Urothelium cell line (cell line): Measurements from ENCODE around the gene SPATA18.

Experiments
- DNase-seq: peaks from one replicate; pipeline ENCODE4 v3.0.0; 2011; ENCODE audit warnings: low spot score, mixed read lengths
- FAIRE-seq: peaks from 2 replicates; lab custom pipeline; 2011; peaks lifted over from hg19 to GRCh38; lab: Jason Lieb, UNC

Gene SPATA18, protein sequence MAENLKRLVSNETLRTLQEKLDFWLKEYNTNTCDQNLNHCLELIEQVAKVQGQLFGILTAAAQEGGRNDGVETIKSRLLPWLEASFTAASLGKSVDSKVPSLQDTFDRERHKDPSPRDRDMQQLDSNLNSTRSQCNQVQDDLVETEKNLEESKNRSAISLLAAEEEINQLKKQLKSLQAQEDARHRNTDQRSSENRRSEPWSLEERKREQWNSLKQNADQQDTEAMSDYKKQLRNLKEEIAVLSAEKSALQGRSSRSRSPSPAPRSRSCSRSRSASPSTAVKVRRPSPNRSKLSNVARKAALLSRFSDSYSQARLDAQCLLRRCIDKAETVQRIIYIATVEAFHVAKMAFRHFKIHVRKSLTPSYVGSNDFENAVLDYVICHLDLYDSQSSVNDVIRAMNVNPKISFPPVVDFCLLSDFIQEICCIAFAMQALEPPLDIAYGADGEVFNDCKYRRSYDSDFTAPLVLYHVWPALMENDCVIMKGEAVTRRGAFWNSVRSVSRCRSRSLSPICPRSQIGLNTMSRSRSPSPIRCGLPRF

GRCh38 chr4:52051213-52051614, at the start of gene SPATA18:
TSS of gene SPATA18 (plus strand) at chr4:52051304. CDS start at chr4:52051705, 401 bp downstream.
- FAIRE-seq, result no peak

GRCh38 chr4:52001616-52002015, 49.5 kb upstream of the SPATA18 start:
- no peak for DNase-seq
- no peak for FAIRE-seq

More at GRCh38 chr4:52051213-52051614, at the start of gene SPATA18:
- DNase-seq, result no peak

- FAIRE-seq (no peak), DNase-seq (no peak)
Measured at GRCh38 chr4:52004414-52004813, 46.7 kb upstream of the SPATA18 start.

- DNase-seq, result no peak
- FAIRE-seq, result no peak
Measured at GRCh38 chr4:52005604-52006273, 45.4 kb upstream of the SPATA18 start.

DNA sequence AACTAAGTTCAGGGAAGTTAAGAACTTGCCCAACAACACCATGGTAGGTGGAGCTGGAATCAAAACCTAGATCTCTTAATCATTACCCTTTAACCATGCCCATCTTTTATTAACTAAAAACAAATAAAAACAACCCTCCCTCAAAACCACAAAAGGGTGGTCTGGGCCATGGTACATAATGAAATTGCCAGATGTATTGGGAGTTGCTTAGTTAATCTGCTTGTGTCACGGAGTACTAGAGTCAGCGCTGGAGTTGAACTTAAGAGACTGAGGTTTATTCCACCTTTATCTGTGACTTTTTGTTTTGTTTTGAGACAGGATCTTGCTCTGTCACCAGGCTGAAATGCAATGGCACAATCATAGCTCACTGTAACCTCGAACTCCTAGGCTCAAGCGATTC, 44.2 kb upstream of the SPATA18 start:
- DNase-seq (no peak), FAIRE-seq (no peak)

- DNase-seq (no peak), FAIRE-seq (no peak)
Measured at GRCh38 chr4:52010986-52011385, 40.1 kb upstream of the SPATA18 start.

DNA sequence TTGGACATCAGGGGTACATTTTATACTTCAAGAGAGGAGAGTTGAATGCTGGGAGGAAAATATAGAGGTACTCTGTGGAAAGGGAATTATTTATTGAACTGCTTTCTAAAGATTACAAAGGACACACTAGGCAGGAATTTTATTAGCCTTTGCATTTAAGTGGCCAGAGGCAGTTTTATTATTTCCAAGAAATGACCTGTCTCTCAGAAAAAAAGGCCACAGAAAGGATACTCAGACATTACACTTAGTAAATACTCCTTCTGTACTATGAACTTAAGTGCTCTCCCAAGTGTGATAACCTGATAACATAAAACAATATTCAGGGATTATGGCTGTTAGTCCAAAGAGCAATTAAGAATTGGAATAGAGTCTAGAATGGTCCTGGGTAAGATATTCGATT, 38.5 kb upstream of the SPATA18 start:
- no peak for DNase-seq
- FAIRE-seq, result no peak

DNA sequence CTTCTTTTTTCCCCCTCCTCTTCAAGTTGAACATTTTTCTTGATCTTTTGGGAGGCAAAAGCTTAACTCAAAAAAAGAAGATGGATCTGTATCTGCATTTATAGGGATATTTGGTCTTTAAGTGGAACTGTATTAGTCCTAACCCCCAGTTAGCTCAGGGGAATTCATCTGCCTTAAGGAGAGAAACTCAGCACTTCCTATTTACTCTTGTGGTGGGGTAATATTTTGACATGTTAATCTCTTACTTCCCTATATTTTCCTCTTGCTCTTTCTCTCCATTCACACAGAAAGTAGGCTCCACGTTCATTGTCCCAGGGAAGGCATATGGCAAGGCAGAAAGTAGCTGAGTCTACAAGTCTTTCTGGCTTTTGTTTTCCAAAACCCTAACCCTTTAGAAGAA, 36.2 kb upstream of the SPATA18 start:
- FAIRE-seq (no peak), DNase-seq (no peak)

DNA sequence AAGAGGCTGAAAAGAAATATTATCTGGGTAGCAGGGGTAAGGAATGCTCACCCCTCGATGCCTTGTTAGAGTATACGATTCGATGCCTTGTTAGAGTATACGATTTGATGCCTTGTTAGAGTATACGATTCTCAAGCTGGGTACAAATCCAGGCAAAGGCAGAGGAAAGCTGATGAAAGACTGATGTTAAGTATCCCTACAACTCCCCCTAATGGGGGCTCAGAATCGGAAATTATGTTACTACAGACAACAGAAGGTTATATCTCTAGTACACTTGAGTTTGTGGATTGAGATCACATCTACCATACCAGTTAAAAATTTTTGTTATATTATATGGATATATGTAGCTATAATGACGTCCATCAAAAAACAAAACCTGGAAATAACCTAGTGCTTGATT, 35.7 kb upstream of the SPATA18 start:
- no peak for DNase-seq
- no peak for FAIRE-seq

GRCh38 chr4:52016981-52017380, 34.1 kb upstream of the SPATA18 start:
- DNase-seq (no peak), FAIRE-seq (no peak)

DNA sequence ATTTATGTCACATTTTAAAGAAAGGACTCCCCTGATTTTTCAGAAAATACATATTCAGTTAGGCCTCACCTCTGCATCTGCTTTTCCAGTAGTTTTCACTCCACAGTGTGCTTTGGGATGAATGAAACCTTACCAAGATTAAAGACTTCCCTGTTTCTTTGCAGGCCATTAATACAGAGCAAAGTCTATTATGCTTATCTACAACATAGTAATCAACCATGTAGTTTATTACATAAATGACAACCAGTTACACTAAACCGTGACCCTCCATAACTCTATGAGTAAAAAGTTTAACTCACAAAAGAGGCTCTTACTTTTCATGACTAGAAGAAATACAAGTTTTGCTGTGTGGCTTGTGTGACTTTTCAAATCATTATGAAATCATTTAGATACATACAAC, 33.3 kb upstream of the SPATA18 start:
- DNase-seq (no peak), FAIRE-seq (no peak)

GRCh38 chr4:52019936-52020657, 31.0 kb upstream of the SPATA18 start, which contains the start of gene LRRC66:
TSS of gene LRRC66 (minus strand) at chr4:52020363. CDS start at chr4:52017613, 2,750 bp downstream.
- DNase-seq, result no peak

DNA sequence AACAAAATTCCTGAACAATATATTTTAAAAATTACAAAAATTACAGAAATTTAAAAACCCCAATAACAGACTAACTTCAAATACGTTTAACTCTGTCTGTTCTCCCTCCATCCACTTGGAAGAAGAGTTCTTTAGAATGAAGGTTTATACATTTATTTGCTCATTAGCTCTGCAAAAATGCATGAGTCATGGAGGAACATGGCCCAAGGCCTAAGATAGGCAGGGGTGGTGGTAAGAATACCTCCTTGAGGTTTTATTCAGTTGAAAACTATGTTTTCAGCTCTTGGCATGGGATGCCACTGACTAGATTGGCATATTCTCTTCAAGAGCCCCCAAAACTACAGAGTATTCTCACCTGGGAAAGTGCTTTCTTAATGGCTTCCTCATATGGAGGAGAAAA, 22.1 kb upstream of the SPATA18 start:
- DNase-seq (no peak), FAIRE-seq (no peak)

More at GRCh38 chr4:52019936-52020657, 31.0 kb upstream of the SPATA18 start, which contains the start of gene LRRC66:
- no peak for FAIRE-seq

GRCh38 chr4:52032005-52032404, 19.1 kb upstream of the SPATA18 start:
- no peak for FAIRE-seq
- no peak for DNase-seq

- FAIRE-seq (peak; percentile 59), DNase-seq (no peak)
Measured at GRCh38 chr4:52035190-52035589, 15.9 kb upstream of the SPATA18 start.

DNA sequence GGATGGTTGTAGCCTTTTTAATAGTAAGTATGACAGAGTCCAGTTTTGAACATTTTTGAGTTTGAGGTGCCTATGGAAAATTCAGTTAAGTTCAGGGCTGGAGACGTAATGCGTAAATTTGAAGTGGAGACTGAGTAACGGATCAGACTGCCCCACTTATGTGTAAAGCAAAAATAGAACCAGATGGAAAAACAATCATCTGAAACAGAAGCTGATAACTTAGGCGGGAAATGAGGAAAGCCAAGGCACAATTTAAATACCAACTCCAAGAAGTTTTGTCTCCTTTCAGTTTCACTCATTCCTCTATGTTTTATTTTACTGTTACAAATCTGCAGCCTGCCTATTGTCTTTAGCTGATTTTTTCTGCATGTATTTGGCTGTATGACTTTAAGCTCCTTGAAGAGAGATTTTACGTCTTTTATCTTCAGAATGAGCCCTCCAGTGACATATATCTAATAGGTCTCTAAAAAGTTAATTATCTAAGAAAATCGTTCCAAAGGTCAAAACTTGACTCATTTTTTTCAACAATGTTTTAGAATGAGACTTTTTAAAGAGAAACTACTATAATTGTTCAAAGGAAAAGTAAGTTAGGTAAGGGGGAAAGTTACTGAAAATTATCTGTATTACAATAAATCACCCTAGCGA, 14.1 kb upstream of the SPATA18 start:
- DNase-seq (no peak), FAIRE-seq (no peak)

- DNase-seq (peak; percentile 71), FAIRE-seq (no peak)
Measured at GRCh38 chr4:52037689-52038102, 13.4 kb upstream of the SPATA18 start.

DNA sequence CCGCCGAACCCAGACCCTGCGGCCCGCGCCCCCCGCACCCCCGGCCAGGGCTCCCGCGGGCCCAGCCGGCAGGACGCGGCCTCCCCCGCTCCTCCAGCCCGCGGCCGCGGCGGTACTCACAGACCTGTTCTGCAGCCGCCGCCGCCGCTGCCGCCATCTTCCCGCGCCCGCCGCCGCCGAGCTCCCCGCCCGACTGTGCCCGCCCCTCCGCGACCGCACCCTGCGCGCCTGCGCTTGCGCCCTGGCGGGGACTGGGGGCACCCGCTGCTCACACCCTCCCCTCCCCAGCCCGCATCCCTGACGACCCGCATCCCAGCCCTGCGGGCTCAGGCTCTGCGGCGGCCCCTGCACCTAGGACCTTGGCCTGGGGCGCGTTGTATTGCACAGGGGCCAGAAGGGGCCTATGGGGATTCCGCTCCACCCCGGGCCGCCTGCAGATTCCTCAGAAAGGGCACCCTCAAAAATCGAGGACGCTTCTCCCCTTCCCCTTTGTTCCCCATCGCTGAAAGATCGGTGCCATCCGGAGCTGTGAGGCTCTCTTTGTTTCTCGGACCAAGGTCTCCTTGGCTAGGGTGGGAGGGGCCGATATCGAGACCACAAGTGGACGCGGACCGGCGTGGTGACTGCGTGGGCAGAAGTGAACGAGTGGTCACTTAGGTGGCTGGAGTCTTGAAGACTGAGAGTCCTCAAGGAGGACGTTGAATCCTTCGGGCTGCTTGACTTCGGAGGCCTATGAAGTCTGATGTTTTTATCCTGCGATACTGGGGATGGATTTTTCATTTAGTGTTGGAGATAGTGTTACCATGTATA, 12.8 kb upstream of the SPATA18 start, which contains the start of gene SGCB:
Gene SGCB (minus strand): TSS at position 197 of the 810 bp plus-strand sequence. CDS start 40 bp downstream, at position 157.
- DNase-seq, result peak; percentile 90
- peak; percentile 83 for FAIRE-seq

DNA sequence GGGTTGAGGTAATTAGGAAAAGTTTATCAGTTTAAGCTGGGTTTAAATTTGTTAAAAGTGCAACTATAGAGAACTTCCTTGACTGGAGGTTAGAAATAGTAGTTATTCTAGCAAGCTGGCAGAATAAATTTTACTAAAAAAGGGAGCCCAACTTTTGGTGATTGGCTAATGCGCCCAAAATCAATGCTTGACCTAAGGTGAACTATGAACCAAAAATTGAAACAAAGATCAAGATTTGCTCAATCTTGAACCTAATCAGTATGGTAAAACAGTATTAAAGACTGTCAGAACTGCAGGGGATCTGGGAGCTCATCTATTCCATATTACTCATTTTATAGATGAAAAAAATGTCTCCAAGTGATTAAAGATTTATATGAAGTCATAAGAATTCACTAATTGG, 6.1 kb upstream of the SPATA18 start:
- FAIRE-seq, result no peak
- no peak for DNase-seq

GRCh38 chr4:52049266-52049665, 1.8 kb upstream of the SPATA18 start:
- FAIRE-seq, result no peak
- DNase-seq, result no peak
